HG02623 (cell line): Measurements from ENCODE around the gene SLC38A4.
"Not testable (repeated sequence)": the region's sequence is repeated elsewhere in the genome, so short reads cannot be mapped to it uniquely, and the experiment has no call there.

Experiments used
- ATAC-seq: cut with Tn5 transposase; IDR thresholded peaks from one replicate; pipeline ENCODE4 v1.9.1; 2021; ENCODE audit warnings: moderate library complexity; ENCODE audit not compliant: unreplicated experiment

SLC38A4 gene, protein sequence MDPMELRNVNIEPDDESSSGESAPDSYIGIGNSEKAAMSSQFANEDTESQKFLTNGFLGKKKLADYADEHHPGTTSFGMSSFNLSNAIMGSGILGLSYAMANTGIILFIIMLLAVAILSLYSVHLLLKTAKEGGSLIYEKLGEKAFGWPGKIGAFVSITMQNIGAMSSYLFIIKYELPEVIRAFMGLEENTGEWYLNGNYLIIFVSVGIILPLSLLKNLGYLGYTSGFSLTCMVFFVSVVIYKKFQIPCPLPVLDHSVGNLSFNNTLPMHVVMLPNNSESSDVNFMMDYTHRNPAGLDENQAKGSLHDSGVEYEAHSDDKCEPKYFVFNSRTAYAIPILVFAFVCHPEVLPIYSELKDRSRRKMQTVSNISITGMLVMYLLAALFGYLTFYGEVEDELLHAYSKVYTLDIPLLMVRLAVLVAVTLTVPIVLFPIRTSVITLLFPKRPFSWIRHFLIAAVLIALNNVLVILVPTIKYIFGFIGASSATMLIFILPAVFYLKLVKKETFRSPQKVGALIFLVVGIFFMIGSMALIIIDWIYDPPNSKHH

DNA sequence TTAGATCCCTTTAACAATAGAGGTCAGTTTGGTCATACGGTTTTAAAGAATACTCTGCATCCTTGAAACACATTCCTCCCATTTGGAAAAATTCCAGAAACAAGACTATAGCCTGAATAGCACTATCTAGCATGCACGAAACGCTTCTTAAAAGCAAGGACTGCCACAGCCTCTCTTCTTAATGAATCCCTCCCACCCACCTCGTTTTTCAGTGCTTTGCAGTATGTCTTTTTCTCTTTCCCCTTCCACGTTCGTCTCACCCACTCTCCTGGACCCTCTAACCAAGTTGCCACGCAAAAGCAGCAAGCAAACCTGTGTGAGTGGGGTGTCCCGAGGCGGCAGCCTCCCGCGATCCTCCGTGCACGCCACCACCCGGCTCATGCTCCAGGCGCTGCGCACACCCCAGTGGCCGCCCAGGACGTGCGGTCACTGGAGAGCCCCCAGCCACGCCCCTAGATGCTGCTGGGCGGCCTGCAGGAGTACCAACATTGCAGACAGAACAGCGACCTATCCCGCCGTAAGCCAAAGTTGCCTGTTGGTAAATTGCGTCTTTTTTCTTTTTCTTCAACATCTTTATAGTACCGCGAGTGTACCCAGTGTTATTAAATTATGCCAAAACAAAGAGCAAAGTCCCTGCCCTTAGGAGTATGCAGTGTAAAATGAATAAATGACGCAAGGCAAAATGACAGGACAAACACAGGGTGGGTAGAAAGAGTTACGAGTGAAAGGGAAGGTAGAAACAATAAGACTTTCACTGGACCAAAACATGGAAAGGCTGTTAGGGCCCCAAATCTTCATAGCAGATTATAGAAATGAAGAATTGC, at the start of gene SLC38A4:
SLC38A4 (minus strand) TSS at position 407 of the 824 bp plus-strand sequence. CDS start 32,926 bp downstream, outside the sequence.
- no peak for ATAC-seq

DNA sequence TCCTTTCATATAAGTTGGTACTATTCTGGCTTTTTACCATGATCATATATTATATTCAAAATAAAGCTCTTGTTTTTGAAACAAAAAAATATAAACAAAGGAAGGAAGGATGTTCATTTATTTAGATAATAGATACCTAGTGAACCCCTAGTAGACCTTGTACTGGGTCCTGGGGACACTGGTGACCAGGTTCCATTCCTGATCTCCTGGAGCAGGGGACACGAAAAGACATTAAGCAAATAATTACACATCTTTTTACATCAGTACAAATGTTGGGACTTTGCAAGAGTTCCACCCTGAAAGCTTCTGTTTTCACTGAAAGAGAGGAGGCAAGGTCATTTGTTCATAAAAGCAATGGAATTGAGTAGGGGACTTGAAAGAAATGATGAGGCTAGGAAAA, 49.3 kb upstream of the SLC38A4 start:
- ATAC-seq, result no peak

DNA sequence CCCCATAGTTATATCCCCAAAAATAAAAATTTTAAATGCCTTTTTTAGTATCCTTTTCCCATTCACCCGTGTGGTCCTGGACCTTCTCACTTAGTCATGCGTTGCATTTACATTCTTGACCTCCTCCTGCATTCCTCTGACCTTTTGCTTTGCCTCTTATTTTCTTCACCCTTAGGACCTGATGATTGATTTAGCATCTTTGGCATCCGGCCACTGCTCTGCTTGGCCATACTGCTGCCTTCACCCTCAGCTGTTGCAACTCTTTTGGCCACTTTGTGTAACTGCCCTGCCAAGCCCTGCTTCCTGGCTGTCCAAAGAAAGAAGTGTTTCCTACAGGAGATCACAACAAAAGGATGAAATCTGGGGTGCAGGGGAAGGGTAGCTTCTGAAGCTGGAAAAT, 48.8 kb upstream of the SLC38A4 start:
- no peak for ATAC-seq

DNA sequence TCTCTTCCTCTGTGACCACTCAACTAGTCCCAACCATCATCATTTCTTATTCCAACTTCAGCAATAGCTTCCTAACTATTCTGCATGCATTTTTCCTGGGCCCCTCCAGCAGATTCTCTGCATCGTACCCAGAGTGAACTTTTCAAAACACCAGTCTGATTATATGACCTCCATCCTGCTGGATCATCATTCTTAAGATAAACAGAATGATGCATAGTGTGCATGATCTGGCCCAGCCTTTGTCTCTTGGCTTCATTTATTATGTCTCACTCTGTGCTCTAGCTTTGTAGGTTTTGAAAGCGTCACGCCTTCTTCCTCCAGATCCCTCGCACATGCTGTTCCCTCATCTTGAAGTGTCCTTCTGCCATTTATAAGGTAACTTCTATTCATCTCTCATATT, 46.3 kb upstream of the SLC38A4 start:
- no peak for ATAC-seq

DNA sequence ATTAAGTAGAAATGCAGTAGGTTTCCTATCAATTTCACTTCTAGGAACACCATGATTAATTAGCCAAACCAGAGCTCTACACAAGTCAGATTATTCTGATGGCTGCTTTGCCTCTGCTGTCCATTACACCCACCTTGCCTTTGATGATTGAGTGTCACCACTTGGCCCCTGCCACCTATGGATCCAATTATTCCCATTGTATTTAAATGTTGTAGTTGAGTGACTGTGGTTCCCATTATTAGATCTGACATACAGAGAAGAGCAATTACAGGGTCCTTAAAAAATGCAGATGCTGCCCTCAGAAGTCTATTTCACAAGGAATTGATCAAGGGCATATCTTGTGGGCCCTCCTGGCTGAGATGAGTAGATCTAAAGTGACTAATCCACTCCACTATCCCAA, 39.5 kb upstream of the SLC38A4 start:
- no peak for ATAC-seq

DNA sequence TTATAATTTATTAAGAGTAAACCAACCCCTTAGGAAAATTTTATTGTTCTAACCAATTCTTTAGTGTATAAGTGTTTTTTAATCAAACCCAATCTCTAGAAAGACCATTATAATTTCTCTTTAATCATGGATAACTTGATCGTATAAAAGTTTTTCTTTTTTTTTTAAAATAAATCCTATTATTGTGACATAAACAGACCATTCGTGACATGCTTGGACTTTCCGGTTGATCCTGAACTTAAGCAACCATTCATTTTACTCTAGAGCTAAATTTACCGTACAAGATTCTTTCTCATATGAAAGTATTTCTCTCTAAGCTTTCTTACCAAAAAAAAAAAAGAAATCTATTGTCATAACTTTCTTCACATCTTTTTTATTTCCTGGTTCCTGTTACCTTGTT, 32.6 kb upstream of the SLC38A4 start:
- no peak for ATAC-seq

DNA sequence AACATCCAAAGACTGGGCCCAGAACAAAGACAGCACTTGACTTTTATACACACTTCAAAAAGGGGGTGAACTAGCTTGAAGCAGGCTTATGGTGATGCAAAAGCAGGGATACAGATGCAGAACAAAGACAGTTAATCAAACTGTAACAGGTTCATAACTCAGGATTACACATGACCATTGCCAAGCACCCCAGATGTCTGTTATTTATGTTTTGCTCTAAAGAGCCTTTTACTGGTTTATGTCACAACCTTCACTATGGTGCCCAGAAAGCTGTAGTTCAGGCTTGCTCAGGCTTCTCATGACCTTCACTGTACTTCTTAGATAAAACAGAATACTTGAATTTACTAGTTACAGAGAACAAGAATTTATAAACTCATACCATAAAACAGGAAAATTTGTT, 31.7 kb upstream of the SLC38A4 start:
- no peak for ATAC-seq

DNA sequence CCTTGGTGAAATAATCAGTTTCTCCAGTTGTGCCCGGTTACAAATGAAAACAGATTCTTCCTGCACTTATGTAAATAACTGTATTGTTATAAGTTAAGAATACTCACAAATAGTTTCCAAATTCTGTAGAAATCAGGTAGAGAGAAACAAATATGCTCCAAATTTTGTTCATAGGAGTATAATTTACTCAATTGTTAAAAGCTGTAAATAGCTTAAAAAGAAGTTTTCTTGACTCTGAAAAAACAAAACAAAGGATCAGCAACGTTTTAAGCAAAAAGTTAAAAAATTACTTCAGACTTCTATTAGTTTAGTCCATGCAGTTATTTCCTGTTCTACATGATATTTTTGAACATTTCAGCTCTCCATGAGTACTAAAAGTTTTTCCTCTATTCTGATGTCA, 30.0 kb upstream of the SLC38A4 start:
- ATAC-seq, result no peak

DNA sequence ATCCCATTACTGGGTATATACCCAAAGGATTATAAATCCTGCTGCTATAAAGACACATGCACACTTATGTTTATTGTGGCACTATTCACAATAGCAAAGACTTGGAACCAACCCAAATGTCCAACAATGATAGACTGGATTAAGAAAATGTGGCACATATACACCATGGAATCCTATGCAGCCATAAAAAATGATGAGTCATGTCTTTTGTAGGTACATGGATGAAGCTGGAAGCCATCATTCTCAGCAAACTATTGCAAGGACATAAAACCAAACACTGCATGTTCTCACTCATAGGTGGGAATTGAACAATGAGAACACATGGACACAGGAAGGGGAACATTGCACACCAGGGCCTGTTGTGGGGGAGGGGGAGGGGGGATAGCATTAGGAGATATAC, 28.4 kb upstream of the SLC38A4 start:
- not testable (repeated sequence) for ATAC-seq

DNA sequence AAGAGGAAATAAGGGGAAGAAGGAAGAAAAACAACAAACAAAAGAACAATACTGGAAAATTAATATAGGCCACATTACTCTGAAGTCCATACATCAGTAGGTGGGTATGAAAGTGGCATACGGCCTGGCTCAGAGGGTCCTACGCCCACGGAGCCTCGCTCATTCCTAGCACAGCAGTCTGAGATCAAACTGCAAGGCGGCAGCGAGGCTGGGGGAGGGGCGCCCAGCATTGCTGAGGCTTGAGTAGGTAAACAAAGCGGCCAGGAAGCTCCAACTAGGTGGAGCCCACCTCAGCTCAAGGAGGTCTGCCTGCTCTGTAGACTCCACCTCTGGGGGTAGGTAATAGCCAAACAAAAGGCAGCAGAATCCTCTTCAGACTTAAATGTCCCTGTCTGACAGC, 23.0 kb upstream of the SLC38A4 start:
- ATAC-seq, result not testable (repeated sequence)

DNA sequence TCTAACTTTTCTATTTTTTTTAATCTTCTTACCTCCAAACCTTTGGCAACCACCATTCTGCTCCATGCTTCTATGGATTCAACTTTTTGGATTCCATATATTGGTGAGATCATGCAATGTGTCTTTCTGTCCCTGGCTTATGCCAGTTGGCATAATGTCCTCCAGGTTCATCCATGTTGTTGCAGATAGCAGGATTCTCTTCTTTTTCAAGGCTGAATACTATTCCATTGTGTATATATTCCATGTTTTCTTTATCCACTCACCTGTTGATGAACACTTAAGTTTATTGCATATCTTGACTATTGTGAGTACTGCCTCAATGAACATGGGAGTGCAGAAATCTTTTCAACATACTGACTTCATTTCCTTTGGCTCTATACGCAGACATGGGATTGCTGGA, 21.2 kb upstream of the SLC38A4 start:
- ATAC-seq, result no peak

DNA sequence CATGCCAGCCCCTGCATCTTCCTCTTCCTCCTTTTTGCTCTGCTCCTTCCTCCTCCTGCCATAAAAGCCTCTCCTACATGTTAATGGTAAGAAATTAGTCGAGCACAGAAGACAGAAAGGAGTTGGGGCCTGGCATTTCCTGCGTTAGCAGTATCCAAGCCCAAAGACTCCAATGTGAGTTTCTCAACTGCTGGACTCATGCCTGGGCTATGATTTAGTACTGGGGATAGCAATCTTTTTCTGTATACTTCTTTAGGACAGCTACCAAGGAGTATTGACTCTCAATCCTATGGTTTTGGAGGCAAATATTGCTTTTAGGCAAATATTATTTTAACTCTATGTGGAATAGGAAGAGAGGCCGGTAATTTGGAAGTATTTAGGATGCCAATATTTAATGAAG, 18.0 kb upstream of the SLC38A4 start:
- ATAC-seq, result no peak

DNA sequence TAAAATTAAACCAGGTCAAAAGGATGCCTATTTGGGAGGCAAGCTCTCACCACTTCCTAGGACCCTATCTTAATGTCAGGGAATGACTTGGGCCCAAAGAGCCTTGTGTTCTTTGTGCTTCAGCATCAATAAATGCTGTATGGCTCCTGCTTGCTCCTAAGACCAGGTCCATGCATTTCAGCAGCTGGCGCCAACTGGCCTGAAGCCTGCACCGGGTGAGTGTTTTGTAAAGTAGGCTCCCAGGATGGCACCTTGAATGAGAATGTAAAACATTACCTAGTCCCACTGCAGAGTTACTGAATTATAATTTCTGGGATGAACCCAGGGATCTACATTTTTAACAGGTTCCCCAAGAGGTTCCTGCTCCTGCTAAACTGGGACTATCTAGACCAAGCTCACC, 16.1 kb upstream of the SLC38A4 start:
- ATAC-seq, result no peak

DNA sequence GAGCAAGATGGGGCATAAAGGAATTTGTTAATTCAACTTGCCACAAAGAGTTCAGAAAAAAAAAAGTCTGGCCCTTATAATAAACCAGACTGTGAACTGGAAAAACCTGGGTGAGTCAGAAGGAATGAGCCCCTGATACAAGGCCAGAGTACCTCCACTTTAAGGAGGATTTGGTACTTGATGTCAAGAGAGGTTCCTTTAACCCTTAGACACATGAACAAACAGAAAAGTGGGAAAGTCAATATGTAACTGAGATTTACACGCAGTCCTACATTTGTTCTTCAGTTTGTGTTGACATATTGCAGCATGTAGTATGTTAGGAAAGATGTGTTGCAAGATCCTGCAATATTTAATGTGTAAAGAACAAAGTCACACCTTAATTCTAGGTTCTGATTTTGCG, 14.2 kb upstream of the SLC38A4 start:
- ATAC-seq, result no peak

DNA sequence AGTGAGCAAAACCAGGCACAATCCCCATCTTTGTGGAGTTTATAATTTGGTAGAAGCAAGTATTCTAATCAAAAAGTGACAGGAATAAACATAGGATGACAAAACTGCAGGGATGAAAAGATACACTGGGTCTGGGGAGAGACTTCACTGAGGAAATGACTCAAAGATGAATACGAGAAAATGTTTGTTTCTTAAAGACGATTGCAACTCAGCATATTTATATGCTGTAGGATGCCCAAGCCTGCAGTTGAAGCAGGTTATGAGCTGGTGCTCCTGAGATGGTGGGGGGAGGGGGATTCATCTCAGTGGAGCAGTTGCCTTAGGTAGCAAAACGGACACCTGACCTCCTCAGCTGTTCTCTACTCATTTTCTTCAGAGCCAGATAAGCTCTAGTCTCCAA, 13.4 kb upstream of the SLC38A4 start:
- no peak for ATAC-seq

DNA sequence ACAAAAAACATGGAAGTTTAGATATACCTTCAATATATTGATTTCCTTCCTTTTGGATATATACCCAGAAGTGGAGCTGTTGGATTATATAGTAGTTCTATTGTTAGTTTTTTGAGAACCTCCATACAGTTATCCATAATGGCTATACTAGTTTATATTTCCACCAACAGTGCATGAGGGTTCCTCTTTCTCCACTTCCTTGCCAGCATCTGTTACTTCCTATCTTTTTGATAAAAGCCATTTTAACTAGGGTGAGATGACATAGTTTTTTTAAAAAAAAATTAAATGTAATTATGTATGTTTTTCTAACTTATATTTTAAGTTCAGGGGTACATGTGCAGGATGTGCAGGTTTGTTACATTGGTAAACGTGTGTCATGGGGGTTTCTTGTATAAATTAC, 10.0 kb upstream of the SLC38A4 start:
- ATAC-seq, result no peak

DNA sequence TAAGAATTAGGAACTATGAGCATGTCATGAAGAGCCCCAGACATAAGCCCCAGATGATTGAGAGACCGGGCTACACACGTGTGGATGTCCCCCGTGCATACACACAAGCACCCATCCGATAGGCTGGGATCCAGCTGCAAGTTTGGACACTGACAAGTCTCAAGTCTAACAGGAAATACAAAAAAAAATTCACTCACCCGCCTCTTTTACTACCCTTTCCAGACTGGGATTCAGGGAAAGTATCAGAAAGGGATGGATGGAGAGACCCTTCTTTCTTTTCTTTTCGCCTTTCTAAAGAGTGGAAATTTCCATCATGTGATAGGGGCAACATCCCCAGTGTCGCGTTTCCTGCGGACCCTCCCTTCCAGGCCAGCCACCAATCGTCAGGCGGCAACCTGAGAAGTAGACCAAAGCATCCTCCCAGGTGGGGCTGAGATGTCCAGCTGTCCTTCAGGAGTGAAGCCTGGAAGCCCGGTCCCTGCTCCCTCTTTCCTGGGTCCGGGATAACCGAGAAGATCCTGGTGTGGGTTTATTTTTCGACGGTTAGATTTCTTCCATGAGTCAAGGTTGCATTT, 6.4 kb upstream of the SLC38A4 start:
- ATAC-seq, result no peak

DNA sequence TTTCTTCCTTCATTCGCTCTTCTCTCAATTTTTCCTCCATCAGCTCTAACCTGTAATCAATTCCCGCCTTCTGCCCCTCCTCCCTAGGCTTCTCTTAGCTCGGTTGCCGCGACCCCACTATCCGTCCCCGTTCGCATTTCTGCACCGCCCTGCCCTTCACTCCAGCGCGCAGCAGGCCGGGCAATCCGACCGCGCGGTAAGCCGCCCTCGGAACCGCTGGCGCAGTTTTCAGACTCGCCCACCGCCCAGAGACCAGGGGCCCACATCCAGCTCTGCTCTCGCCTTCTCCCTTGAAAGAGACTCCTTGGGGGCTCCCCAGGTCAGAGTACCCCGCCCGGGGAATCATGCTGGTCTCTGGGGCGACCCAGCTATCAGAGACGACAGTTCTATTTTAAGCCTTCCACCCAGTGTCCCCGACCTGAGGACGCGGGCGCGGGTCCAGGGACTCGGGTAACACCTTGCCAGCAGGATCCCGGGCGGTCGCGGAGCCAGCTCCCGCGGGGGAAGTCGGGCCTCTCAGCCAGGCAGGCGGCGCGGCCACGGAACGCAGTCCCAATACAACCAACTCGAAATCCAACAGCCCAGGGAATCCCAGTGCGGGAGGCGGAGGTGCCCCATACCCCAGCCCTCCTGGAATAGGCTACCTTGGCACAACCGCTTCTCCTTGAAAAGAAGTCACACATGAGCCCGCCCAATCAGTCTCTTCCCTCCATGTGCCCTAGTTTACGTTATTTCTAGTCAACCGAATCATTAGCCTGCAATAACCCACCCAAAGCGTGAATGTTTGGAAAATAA, 5.7 kb upstream of the SLC38A4 start:
- ATAC-seq, result no peak

DNA sequence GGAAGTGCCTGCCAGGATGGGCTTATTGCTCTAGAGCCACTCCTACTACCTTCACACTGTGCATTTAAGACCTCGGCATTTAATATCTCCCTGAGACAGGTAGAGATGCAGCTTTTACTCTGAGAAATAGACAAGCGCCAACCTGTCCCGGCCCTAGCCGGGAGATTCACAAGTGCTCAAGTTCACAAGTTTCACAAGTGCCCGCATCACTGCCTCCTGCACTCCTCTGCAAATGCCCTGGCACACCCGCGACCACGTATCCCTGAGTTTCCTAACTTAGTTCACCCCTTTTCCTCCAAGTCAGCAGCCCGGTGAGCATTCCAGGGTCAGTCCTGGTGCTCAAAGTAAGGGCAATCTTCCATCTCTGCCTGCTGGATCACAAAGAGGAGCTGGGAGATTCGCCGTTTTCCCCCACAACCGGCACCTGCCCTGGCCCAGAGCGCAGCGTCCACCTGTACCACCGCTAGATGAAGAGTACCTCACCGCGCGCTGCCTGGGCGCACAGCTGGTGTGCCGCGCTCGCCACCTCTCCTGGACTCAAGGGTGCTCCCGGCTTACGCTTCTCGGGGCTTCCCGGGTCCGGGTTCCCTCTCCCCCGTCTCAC, 5.0 kb upstream of the SLC38A4 start:
- ATAC-seq, result no peak

DNA sequence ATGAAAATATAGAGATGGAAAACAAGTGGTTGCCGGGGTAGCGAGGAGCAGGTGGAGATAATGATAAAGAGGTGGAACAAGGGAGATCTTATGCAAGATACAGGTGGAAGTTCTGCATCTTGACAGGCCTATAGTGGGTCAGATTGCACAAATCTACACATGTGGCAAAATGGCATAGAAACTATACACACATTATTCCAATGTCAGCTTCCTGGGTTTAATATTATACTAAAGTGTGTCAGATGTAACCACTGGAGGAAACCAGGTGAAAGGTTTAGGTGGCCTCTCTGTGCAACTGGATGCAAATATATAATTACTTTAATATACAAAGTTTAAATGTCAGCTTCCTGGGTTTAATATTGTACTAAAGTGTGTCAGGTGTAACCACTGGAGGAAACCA, 1.1 kb downstream of the SLC38A4 start:
- no peak for ATAC-seq
